IPS-NIHi7 (cell line): ENCODE measurements around the gene C1orf226.
"Not testable (repeated sequence)": the region's sequence is repeated elsewhere in the genome, so short reads cannot be mapped to it uniquely, and the experiment has no call there.

Source experiments
- DNase-seq: peaks from one replicate; pipeline ENCODE4 v3.0.0; 2012; ENCODE audit warnings: mixed read lengths; ENCODE audit errors: extremely low spot score

Gene C1orf226, protein sequence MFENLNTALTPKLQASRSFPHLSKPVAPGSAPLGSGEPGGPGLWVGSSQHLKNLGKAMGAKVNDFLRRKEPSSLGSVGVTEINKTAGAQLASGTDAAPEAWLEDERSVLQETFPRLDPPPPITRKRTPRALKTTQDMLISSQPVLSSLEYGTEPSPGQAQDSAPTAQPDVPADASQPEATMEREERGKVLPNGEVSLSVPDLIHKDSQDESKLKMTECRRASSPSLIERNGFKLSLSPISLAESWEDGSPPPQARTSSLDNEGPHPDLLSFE

DNA sequence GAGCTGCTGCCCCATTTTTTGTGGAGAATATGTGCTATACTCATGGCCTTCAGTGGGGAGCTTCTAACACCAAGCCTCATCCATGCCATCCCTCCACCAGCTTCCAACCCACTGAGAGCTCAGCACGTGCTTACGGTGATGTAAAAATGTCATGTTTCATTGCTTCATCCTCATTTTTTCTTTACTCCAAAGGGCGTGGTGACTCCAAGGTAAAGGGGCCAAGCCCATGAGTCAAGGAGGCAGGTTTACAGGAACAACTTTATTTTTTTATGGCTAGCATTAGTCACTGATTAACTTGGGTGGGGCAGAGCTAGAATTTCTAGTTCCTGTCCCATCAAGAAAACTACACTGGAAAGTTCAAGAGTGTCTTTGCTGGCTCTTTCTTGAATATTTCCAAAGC, at the start of gene C1orf226:
C1orf226 (plus strand) TSS at position 346 of the 400 bp plus-strand sequence. CDS start 174 bp downstream, outside the sequence.
- DNase-seq, result no peak

DNA sequence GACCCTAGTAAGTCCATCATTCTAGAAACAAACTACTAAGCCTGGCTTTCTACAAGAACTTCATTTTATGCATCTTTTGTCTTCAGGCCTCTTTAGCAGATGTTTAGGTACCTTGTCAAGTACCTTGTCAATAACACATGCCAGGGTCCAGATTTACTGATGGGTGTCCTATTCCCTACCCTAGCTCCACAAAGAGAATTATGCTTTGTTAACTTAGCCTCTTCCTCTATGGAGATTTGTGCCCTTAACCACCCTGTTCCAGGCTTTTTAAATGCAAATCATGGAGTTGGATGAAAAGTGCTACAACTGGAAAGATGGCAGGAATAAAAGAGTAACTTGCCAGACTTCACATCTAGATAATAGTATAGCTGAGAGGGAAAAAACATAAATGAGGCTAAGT, 47.5 kb upstream of the C1orf226 start:
- no peak for DNase-seq

DNA sequence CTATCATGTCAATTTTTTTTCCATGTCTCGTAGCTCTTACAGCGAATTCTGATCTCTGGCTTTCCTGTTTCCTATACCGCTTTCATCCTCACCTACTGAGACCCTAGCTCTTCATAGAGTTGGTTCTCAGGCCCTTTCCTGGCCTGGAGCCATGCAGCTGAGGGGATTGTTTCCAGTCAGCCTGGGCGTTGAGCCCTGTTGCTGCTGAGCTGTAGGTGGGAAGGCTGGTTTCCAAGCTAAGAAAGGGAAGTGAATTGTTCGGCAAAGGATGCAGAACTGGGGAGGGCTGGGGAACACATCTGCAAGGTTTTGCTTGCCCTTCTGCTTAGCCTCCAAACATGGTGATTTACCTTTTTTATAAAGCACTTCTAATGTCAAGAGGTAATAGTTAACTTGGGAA, 46.4 kb upstream of the C1orf226 start:
- no peak for DNase-seq

DNA sequence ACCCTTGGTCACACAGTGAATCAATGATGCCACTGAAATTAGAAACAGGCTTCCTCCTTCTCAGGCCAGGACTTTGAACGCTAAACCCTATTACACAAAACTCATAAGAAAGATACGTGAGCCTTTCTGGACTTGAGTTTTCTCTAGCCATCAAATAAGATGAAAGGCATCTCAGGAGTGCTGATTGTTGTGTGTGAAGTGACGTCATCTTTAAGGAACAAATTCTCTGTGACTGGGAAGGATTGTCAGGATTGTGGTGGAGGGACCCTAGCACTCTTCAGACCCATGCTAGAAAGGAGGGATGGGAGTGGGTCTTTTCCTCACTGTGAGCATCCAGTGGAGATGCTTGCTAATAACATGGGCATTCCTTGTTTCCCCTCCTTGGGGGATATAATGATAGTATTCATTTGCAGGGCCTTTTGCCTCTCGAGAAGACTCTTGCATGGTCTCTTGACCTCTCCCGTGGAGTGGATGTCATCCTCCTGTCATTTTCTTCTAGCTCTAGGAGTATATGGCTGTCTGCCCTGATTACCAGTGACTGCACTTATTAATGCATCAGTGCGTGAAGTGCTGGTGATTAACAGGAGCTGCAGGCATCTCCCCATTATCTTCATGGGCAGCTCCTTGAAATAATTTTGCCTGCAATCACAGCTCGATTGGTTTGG, 44.8 kb upstream of the C1orf226 start:
- no peak for DNase-seq

DNA sequence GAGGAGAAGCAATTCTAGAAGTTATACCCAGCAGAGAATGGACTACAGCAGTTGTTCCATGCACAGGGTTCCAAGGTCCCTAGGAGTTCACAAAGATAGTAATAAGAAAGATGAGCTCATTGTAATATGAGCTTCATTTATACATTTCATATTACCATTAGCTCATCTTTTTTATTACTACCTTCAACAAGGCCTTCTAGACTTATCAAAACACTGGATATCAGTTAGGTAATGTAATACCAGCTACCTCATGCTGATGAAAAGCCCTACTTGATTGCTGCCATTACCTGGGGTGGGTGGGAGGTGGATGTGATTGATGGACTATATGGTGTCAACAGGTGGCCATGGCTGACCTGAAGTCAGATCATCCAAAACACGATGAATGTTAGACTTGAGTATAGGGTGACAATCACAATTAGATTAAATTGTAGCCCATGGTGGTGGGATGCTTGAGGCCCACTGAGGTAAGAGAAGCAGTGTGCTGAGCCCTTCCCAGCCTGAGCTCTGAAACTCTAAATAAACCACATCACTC, 39.0 kb upstream of the C1orf226 start:
- no peak for DNase-seq

DNA sequence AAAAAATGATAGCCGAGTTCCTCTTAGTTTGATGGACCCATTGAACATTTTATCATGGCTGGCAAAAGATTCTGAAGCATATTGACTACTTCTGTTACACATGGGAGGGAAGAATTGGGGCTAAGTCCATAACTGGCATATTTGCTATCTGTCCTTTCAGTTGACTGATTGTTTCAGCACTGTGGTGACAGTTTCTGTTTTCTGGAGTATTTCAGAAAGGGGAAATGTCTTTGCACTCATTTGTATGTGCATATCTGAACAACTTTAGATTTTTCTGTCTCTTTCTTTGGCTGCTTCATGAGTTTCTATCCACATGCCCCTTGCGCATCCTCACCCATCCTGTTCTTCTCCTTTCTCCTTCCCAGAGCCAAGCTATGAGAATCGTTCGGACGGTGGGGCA, 38.1 kb upstream of the C1orf226 start:
- no peak for DNase-seq

DNA sequence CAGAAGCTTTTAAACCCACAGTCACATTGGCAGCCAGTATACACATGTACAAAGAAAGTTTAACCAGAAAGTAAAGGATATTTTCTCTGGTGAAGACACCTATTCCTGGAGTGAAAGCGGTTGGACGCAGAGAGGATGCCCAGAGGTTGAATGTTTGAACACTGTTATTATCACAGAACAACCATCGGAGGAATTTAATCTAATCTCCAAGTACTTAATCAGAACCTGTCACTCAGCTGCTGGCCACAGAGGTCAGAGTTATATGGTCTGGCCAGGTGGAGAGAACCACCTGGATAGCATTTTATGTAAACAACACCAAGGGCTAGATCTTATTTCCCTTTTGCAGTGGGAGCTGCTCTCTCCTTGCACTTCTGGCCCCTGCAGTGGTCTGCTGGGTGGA, 34.2 kb upstream of the C1orf226 start:
- no peak for DNase-seq

DNA sequence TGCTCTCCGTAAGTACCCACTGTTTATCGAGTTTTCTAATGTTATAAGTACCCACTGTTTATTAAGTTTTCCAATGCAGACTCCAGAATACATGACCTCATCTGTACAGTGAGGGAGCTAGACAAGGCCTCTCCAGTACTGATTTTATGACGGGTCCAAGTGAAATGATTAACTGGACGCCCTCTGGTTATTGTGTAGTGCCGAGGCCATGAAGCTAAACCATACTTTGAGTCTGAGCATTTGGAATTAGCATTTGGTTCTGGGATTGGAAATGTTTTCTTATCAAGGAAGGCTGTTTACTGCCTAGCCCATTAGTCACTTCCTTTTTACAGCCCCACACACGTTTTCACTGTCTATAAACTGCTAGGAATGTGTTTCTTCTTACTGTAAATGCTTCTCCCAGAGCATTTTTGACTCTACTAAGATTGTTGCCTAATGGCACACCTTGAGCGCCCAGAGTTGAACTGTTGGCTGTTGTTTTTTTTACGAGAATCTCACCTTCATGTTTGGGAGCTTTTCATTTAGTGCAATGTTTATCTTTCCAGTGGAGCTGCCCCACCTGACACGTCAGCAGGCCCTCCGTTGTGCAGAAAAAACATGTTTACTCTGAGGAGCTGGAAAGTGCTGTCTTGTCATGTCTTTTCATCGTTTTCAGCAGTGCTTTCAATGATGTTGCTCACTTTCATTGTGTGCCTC, 31.7 kb upstream of the C1orf226 start:
- DNase-seq, result no peak

DNA sequence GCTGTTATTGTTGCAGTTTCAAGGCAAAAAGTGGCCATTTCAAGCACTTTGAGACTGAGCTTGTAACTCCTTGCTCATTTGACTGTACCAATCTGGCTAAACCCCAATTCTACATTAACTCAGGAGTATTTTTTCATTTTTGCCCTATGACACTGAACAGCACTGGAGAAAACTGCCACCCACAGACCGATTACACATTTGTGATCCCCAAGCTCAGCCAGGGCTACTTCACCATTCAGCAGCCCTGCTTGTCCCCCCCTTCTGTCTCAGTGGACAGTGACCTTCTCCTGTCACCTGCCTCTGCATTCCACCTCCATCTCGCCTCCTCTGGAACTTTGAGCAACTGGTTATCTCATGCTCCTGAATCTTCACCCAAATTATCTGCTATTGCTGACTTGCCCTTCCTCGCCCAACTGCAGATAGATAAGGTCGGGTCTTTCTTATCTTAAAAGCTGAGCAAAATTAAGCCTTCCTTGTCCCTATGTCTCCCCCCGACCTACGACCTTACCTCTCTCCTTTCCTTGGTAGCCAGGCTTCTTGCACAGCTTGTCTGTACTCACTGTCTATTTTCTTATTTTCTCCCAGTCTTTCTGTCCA, 30.2 kb upstream of the C1orf226 start:
- no peak for DNase-seq

DNA sequence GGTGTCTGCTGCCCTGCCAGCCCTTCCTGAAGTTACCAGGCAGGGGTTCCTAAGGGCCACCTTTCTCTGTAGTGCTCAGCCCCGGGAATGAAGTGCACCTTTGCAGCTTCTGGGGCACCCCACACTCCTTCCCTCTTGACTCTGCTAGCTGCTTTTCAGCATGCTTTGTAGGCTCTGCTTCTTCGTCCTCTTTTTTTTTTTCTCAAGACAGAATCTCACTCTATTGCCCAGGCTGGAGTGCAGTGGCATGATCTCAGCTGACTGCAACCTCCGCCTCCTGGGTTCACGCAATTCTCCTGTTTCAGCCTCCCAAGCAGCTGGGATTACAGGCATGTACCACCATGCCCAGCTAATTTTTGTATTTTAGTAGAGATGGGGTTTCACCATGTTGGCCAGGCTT, 29.7 kb upstream of the C1orf226 start:
- DNase-seq, result not testable (repeated sequence)

DNA sequence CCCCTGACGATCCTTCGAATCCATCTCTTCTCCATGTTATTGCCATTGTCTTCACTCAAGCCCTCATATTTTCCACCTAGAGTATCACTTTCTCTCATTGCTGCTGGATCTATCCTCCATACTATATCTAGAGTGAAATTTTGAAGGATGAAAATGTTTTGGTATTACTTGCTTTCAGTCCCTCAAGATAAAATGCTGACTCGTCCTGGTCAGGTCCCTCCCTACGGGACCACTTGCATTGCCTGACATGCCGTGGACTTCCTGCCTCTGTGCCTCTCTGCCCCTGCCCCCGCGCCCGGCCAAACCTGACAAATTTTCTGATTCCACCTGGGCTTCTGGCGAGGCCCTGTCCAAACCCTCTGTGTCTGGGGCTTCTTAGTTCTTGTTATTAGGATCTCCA, 28.4 kb upstream of the C1orf226 start:
- DNase-seq, result no peak

DNA sequence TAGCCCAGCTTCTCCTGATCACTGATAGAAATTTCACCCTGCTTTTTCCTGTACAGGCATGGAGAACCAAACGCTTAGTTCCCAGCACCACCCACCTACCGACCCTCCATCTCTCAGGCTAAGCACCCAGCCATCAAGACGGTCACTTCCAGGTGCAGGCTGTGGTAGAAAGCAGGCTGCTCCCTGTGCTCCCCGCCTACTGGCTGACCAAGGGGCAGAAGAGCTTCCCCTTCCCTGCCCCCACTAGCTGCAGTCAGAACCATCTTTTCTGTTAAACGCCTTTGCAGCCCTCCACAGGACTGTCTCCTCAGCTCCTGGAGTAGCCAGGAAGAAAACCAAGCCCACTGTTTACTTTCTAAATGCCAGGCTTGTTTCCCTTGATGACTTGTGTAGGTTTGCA, 27.8 kb upstream of the C1orf226 start:
- peak; percentile 25 for DNase-seq

DNA sequence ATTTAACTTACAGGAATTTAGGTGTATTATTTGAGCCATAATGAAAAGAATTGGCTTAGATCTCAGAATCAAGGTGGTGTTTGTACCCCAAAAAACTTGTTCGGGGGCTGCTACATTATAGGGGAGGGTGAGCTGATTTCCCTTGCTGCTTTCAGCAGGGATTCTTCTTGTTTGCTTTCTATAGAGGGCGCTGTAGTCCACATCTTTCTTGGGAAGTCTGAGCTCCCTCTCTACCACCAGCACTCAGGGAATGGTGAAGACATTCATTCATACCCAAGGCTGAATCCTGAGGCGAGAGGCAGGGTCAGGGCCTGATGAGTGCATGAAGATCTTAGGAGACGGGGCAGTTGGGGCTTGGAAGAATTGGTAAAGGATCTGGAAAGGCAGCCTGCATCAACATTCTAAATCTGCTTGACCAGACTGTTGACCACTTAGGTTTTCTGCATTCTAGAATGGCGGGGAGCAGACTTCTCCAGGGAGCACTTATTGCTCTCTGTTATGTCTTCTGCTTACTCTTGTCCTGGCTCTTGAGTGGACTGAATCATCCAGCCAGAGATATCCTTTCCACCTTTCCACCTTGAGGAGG, 23.8 kb upstream of the C1orf226 start:
- peak; percentile 82 for DNase-seq

DNA sequence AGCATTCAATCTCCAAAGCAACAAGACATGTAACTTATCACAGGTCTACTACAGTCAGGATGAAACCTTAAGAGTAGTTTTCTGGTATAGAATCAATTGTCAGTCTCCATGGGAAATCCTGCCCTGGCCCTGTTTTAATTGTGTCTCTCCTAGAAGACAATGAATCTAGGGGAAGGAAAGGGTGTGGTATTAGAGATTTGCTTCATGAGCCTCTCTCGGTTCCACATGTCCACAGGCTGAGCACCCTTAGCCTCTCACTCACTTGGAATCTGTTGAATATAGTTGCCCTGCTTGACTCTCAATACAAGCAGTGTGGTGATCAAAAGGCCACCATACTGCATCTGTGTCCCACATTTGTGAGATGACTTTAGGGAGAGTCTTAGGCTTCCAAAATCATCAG, 22.6 kb upstream of the C1orf226 start:
- no peak for DNase-seq

DNA sequence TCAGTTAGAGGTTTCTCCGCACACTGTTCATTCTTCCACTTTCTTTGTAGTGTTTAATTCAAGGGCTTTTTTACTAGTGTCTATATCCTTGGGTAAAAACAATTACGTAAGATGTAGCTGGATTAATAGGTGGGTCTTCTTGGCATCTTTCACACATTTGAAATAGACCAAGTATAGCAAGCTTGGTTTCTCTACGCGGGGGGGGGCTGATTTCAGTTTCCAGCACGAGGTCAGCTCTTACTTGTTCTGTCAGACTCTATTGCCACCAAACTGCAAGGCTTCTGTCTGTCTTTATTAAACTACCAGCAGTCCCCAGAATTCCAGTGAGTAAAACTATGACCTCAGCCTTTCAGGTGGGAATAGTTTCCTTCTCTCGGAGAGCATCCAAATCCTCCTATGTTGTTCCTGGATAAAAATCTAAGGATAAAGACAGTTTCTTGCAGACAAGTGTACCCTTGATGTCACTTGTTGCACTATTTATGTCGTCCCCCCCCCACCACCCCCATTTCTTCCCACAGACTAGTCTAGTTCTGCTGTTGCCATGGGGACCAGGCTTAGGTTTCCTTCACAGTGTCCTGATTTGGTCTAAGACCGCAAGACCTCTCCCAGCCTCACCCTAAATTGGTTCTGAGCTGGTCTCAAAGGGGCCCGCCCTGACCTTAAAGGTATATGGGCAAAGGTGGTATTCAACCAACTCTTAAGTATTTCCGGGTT, 21.8 kb upstream of the C1orf226 start:
- DNase-seq, result no peak

DNA sequence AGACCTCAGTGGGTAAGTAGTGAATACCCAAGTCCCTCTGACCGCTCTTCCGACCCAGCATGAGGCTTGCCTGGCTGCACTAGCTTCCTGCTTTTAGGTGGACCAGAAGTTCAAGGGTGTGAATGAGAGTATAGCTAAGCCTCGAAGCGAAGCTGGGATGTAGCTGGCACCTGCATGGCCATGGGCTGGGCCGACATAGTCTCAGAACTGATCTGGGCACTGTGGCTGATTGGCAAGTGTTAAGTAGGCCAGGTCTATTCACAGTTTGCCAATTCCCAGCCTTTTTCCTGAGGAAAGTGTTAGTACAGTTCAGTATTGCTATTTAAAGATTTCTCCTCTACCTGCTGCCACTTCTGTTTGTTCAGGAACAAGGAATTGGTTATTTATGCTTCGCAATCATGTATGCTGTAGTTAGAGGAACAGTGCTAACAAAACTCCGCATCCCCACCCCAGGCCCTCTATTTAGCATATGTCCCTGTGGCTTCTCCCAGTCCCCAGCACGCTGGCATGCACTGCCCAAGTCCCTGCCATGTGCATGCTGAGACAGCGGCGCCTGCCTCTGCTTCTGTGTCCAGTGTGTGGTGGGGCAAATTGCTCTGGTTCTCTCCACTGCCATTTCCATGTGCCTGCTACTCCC, 21.2 kb upstream of the C1orf226 start:
- no peak for DNase-seq

DNA sequence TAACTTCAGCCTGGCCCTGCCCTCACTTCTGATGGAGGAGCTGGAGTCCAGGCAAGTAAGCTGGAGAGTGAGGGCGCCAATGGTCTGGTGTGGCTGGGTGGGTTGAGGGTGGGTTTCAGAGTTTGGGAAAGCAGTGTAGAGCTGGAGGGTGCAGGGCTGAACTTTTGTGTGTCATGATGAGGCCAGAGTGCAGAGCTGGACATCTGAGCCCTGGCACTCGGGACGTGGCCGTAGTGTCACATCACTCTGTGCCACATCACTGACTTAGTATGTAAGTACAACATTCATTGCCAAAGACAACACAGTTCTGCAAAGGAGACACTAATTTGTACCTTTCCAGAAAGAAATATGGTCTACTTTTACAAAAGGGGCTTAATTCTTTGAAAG, 20.7 kb upstream of the C1orf226 start:
- DNase-seq, result no peak

DNA sequence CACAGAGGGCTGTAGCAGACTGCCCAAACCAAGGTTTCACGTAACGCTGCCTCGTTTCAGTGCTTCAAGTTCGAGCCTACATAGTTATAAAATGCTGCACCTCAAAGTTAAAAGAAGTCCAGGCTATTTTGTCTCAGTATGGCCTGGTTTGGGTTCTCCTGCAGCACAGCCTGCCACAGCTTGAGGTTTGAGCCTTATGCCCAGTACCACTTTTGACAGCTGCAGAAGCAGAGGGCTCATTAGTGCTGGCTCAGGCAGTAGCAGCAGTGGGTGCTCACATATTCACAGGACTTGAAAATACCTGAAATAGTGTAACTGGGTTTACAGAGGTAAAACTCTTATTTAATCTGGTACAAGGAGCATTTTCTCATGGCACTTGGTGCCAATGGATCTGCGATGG, 20.2 kb upstream of the C1orf226 start:
- no peak for DNase-seq

DNA sequence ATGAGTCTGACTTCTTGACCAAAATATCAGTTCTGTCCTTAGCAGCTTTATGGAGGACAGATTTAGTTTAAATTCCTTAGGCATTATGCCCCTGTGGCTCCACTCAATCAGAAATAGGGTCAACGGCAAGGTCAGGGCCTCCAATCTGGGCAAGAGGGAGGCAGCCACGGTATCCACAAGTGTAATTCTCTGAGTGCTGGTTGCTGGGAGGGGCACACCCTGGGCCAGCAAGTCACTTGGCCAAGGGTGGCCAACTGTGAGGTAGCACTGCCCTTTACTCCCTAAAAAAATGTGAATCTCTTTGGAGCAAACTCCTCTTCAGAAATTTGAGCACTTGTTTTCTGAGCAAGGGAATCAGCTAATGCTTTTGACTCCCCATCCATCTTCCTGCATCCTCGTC, 17.7 kb upstream of the C1orf226 start:
- no peak for DNase-seq

DNA sequence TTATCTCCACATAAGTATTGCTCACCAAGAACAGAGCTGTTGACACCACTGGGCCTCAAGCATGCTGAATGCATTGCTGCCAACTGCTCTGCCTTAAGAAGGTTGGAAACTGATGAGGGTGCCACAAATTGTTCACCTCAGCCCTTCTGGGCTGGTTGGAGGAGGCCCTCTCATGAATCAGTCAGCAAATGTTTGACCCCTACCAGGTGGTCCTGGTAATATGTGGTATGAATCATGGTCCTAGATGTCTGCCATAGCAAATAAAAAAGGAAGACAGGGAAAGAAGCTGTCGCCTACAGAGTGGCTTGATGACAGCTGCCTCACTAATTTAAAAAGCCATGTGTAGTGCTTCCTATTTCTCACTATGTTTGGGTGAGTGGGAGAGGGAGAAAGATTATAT, 17.0 kb upstream of the C1orf226 start:
- DNase-seq, result no peak
